ENCODE measurements around the gene LAMA4. TPM values are rescaled to one million over a fixed set of nuclear protein-coding genes. Genes with fewer than 3 reads are reported as not detected.

LAMA4 gene
- total and polyA plus RNA-seq, 3 experiments from 2014 or later: not detected

DNA sequence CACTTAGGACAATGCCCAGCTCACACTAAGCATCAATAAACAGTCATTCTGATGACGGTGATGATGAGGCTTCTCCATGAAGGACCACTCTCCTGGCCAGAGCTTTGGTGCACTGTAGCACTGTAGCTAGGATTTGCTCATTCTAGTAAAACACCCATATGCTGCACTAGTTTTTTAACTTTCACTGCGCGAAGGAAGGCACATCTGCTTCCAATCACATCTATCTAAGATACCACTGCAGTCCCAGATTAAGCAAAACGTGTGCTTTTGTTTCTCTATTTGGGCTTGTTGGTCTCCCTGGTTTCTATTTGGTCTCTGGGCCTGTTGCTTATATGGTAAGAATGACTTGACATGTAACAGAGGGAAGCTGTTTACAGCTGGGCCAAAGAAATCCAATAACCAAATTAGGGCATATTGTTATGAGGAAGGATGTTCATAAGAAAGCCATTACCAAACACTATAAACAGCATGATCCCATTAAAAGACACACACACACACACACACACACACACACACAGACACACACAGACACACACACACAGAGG is 104.6 kb downstream of the LAMA4 start:
- H3K36me3 ChIP-seq (ENCODE audit: insufficient read depth, low read length): no peaks in the 10 kb centered on the region
- Mint-ChIP-seq H3K36me3 (no peaks in the 10 kb centered on the region), H3K27ac (no peak overlapping the region), H3K27me3 (peaks cover 8 to 24% of the 10 kb centered on the region in 2 donors), H3K9me3 (no peaks in the 10 kb centered on the region), H3K4me1 (no peaks in the 10 kb centered on the region), H3K4me3 (no peak overlapping the region)
- H3K9me3 ChIP-seq (ENCODE audit: low read length): no peaks in the 10 kb centered on the region
- POLR2A ChIA-PET: no interaction called here
- H3K27me3 ChIP-seq (ENCODE audit: insufficient read depth, low read length, poor library complexity, severe bottlenecking): no peaks in the 10 kb centered on the region
- no peak overlapping the region for H3K27ac ChIP-seq (ENCODE audit: low read depth, low read length)
- no peak for DNase-seq
- H3K4me3 ChIP-seq (ENCODE audit: low read length): no peak overlapping the region
- CTCF ChIA-PET: no interaction called here
- H3K4me1 ChIP-seq (ENCODE audit: insufficient read depth, low read length): no peaks in the 10 kb centered on the region

DNA sequence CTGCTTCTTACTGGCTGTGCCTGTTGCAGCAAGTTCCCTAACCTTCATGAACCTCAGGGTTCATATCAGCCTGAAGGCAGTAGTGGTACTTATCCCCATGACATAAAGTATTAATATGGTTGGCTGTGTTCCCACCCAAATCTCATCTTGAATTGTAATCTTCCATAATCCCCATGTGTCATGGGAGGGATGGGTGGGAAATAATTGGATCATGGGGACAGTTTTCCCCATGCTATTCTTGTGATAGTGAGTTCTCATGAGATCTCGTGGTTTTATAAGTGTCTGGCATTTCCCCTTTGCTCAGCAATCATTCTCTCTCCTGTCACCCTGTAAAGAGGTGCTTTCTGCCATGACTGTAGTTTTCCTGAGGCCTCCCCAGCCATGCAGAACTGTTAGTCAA is 105.1 kb downstream of the LAMA4 start:
- CTCF ChIA-PET: no interaction called here
- H3K9me3 Mint-ChIP-seq: no peaks in the 10 kb centered on the region

DNA sequence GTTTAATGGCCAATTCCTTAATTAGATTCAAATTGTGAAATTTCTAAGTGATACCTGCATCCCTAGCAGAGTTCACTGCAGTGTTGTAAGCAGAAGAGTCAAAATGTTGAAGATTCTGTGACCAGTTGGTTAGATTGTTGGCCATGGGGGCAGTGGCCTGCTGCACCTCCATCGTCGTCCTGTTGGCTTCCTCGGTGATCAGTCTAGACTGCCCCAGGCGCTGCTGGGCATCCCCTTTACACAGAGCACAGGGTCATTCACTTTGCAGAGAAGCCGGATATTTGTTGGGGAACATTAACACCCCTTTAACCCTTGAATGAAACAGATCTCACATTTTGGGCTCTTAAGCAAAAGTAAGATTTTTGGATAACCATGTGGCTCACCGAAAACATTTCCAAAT is 106.3 kb downstream of the LAMA4 start:
- Histone ChIP-seq H3K27me3 (ENCODE audit: insufficient read depth, low read length, poor library complexity, severe bottlenecking) (no peaks in the 10 kb centered on the region), H3K4me3 (ENCODE audit: low read length) (no peak overlapping the region), H3K4me1 (ENCODE audit: insufficient read depth, low read length) (no peaks in the 10 kb centered on the region), H3K9me3 (ENCODE audit: low read length) (no peaks in the 10 kb centered on the region), H3K36me3 (ENCODE audit: insufficient read depth, low read length) (no peaks in the 10 kb centered on the region), H3K27ac (ENCODE audit: low read depth, low read length) (no peak overlapping the region)
- CTCF ChIA-PET: no interaction called here
- no peak for DNase-seq
- Mint-ChIP-seq H3K27ac (no peak overlapping the region), H3K9me3 (no peaks in the 10 kb centered on the region), H3K4me1 (peaks cover 2 to 8% (median 5%) of the 10 kb centered on the region in 3 donors), H3K27me3 (peaks cover 7 to 22% of the 10 kb centered on the region in 2 donors), H3K4me3 (no peak overlapping the region), H3K36me3 (no peaks in the 10 kb centered on the region)
- POLR2A ChIA-PET: no interaction called here

More for the DNA sequence above, 105.1 kb downstream of the LAMA4 start:
- no peak for DNase-seq
- Mint-ChIP-seq H3K27me3 (peaks cover 8 to 24% of the 10 kb centered on the region in 2 donors), H3K27ac (no peak overlapping the region), H3K4me1 (peaks cover 0 to 4% (median 1%) of the 10 kb centered on the region in 3 donors), H3K4me3 (no peak overlapping the region), H3K36me3 (no peaks in the 10 kb centered on the region)
- Histone ChIP-seq H3K36me3 (ENCODE audit: insufficient read depth, low read length) (no peaks in the 10 kb centered on the region), H3K27ac (ENCODE audit: low read depth, low read length) (no peak overlapping the region), H3K4me1 (ENCODE audit: insufficient read depth, low read length) (no peaks in the 10 kb centered on the region), H3K27me3 (ENCODE audit: insufficient read depth, low read length, poor library complexity, severe bottlenecking) (no peaks in the 10 kb centered on the region), H3K4me3 (ENCODE audit: low read length) (no peak overlapping the region), H3K9me3 (ENCODE audit: low read length) (no peaks in the 10 kb centered on the region)
- POLR2A ChIA-PET: no interaction called here

DNA sequence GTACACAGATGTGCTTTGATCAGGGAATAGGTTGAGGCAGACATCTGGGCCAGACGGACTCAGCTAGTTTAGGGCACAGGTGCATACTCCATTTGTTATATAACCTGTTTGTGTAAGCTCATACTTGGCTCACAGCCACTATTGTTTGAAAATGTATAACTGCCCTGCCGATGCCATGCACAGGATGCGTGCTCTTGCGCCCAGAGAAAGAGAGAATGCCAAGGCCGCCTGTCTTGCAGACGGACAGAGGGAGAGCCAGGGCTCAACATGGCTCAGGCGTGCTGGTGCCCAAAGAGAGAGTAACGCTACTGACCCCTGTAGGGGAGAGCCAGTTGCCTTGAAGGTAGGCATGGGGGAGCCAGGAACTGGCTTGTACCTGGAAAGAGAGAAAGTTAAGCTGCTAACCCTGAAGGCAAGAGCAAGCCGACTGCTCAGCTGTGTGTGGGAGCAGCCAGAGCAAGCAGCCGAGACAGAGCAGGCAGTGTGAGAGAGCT is 109.2 kb downstream of the LAMA4 start:
- Histone ChIP-seq H3K36me3 (ENCODE audit: insufficient read depth, low read length) (no peaks in the 10 kb centered on the region), H3K27ac (ENCODE audit: low read depth, low read length) (no peak overlapping the region), H3K4me1 (ENCODE audit: insufficient read depth, low read length) (no peaks in the 10 kb centered on the region), H3K4me3 (ENCODE audit: low read length) (no peak overlapping the region), H3K27me3 (ENCODE audit: insufficient read depth, low read length, poor library complexity, severe bottlenecking) (no peaks in the 10 kb centered on the region), H3K9me3 (ENCODE audit: low read length) (no peaks in the 10 kb centered on the region)
- Mint-ChIP-seq H3K27me3 (peaks cover 7 to 27% of the 10 kb centered on the region in 2 donors), H3K36me3 (no peaks in the 10 kb centered on the region), H3K27ac (no peak overlapping the region), H3K9me3 (no peaks in the 10 kb centered on the region), H3K4me3 (no peak overlapping the region), H3K4me1 (peaks cover 2 to 8% (median 5%) of the 10 kb centered on the region in 3 donors)
- DNase-seq: no peak
- POLR2A ChIA-PET: interaction anchor here (0.5 kb wide), 1 partner anchor 366 kb away, joined by 7 read pairs; no protein-coding TSS in a partner anchor
- CTCF ChIA-PET: no interaction called here

DNA sequence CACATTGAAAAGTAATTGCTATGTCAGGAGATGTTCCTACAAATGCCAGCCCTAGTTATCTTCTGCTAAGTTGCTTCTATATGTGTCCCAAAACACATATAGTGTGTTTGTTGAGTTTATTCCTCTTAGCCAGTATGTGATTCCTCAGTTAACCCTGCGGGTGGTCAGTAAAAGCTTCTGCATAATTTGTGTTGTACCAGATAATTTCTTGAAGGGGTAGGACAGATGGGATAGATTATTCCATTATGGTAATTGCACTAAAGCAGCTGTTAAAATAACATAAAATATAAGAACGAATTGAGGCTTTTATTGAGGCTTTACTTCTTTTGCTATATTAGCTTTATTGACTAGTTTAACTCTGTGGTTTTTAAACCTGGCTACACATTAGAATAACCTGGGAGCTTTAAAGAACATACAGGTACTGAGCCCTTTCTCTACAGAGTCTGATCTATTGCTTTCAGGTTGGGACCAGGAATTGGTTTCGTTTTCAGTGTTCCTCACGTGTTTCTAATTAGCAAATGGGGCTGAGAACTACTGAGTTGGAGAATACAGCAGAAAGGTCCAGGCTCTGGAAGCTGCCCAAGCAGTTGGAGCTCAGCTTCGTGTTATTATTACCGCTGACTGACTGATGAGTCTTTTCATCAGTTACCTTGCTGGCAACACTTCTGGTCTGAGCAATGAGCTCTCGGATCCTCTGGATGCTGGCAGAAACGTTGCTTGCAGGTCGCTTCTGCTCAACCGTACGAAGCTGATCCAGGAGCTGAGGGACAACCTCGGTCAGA is 110.0 kb downstream of the LAMA4 start:
- H3K36me3 ChIP-seq (ENCODE audit: insufficient read depth, low read length): no peaks in the 10 kb centered on the region
- Mint-ChIP-seq H3K36me3 (no peaks in the 10 kb centered on the region), H3K4me3 (peak overlapping the region in 4 of 7 donors; percentile 6 to 50 (median 22)), H3K9me3 (no peaks in the 10 kb centered on the region), H3K27me3 (peaks cover 7 to 22% of the 10 kb centered on the region in 2 donors), H3K27ac (no peak overlapping the region), H3K4me1 (peaks cover 2 to 8% (median 5%) of the 10 kb centered on the region in 3 donors)
- ChIA-PET CTCF (no interaction called here), POLR2A (interaction anchor here (0.5 kb wide), 1 partner anchor 366 kb away, joined by 7 read pairs; no protein-coding TSS in a partner anchor)
- H3K27ac ChIP-seq (ENCODE audit: low read depth, low read length): no peak overlapping the region
- DNase-seq: no peak
- H3K4me3 ChIP-seq (ENCODE audit: low read length): no peak overlapping the region
- H3K9me3 ChIP-seq (ENCODE audit: low read length): no peaks in the 10 kb centered on the region
- H3K27me3 ChIP-seq (ENCODE audit: insufficient read depth, low read length, poor library complexity, severe bottlenecking): no peaks in the 10 kb centered on the region
- no peaks in the 10 kb centered on the region for H3K4me1 ChIP-seq (ENCODE audit: insufficient read depth, low read length)

DNA sequence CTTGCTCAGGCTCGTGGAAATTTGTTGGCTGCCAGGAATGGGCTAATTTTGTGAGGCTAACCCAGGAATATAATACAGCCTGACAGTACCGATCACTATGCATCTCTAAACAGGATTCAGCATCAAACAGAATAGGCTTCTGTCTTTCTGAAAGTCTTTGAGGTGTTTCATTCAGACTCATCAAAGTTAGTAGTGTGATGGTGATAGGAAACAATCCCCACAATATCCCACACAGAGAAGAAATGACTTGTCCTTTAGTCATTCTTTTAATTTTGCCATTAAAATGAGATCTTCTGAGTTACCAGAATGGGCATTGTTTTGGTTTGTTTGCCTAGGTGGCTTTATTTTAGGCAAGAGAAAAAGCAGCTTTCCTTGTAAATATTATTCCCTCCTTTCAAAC is 112.7 kb downstream of the LAMA4 start:
- Histone ChIP-seq H3K36me3 (ENCODE audit: insufficient read depth, low read length) (no peaks in the 10 kb centered on the region), H3K4me3 (ENCODE audit: low read length) (no peak overlapping the region), H3K9me3 (ENCODE audit: low read length) (no peaks in the 10 kb centered on the region), H3K27ac (ENCODE audit: low read depth, low read length) (no peak overlapping the region), H3K27me3 (ENCODE audit: insufficient read depth, low read length, poor library complexity, severe bottlenecking) (no peaks in the 10 kb centered on the region), H3K4me1 (ENCODE audit: insufficient read depth, low read length) (no peaks in the 10 kb centered on the region)
- H3K36me3 Mint-ChIP-seq: no peaks in the 10 kb centered on the region
- ChIA-PET CTCF (no interaction called here), POLR2A (interaction anchor here (0.6 kb wide), 1 partner anchor 21 kb away, joined by 4 read pairs; no protein-coding TSS in a partner anchor)
- H3K4me1 Mint-ChIP-seq: peaks cover 2 to 8% (median 5%) of the 10 kb centered on the region in 3 donors
- H3K27me3 Mint-ChIP-seq: peaks cover 5 to 21% of the 10 kb centered on the region in 2 donors
- no peak overlapping the region for H3K4me3 Mint-ChIP-seq
- H3K27ac Mint-ChIP-seq: no peak overlapping the region
- no peak for DNase-seq
- H3K9me3 Mint-ChIP-seq: no peaks in the 10 kb centered on the region

DNA sequence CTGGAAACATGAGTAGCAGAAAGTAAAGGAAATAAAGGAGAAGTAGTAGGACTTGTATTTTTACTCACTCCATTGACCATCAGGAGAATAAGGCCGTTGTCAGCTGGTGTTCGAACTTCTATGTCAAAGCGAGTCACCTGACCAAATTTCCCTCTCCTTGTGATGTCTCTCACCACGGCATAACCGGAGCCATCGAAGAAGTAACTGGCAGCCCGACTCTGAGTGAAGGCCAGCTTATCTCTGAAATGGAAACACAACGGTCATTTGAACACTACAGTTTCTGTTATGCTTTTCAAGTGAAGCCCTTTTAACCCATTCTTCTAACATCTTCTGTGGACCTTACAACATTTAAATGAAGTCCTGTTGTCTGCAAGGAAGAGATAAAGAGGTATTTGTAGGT is 115.3 kb downstream of the LAMA4 start:
- no peaks in the 10 kb centered on the region for H3K4me1 ChIP-seq (ENCODE audit: insufficient read depth, low read length)
- Mint-ChIP-seq H3K4me3 (no peak overlapping the region), H3K4me1 (peaks cover under 1 to 2% (median 2%) of the 10 kb centered on the region in 3 donors), H3K36me3 (no peaks in the 10 kb centered on the region), H3K27me3 (peaks cover 6 to 21% of the 10 kb centered on the region in 2 donors), H3K27ac (no peak overlapping the region), H3K9me3 (no peaks in the 10 kb centered on the region)
- ChIA-PET CTCF (no interaction called here), POLR2A (no interaction called here)
- no peaks in the 10 kb centered on the region for H3K27me3 ChIP-seq (ENCODE audit: insufficient read depth, low read length, poor library complexity, severe bottlenecking)
- H3K27ac ChIP-seq (ENCODE audit: low read depth, low read length): no peak overlapping the region
- no peaks in the 10 kb centered on the region for H3K36me3 ChIP-seq (ENCODE audit: insufficient read depth, low read length)
- H3K4me3 ChIP-seq (ENCODE audit: low read length): no peak overlapping the region
- no peaks in the 10 kb centered on the region for H3K9me3 ChIP-seq (ENCODE audit: low read length)
- no peak for DNase-seq

DNA sequence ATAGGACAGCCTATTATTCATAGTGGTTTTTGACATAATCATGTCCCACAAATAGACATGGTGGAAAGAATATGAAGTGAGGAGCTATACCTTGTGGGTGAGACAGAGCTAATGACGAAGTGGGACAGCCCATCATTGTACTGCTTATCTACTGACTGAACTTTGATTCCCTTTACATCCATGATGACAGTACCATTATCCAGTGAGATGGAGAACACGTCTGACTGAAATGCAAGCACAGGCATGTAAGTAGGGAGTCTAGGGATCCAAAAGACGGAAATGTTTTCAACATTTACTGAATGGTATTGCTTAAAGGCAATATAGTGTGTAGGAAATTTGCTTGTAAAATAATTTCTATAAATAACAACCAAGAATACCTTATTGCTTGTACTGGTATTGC is 123.5 kb downstream of the LAMA4 start:
- H3K4me1 Mint-ChIP-seq: no peaks in the 10 kb centered on the region
- ChIA-PET POLR2A (no interaction called here), CTCF (no interaction called here)
- H3K9me3 ChIP-seq (ENCODE audit: low read length): no peaks in the 10 kb centered on the region
- H3K4me3 Mint-ChIP-seq: no peak overlapping the region
- peaks cover 0 to 2% (median 0%) of the 10 kb centered on the region in 3 donors for H3K36me3 Mint-ChIP-seq
- no peaks in the 10 kb centered on the region for H3K36me3 ChIP-seq (ENCODE audit: insufficient read depth, low read length)
- peaks cover 11 to 37% of the 10 kb centered on the region in 2 donors for H3K27me3 Mint-ChIP-seq
- no peak overlapping the region for H3K27ac ChIP-seq (ENCODE audit: low read depth, low read length)
- H3K27ac Mint-ChIP-seq: no peak overlapping the region
- H3K27me3 ChIP-seq (ENCODE audit: insufficient read depth, low read length, poor library complexity, severe bottlenecking): no peaks in the 10 kb centered on the region
- H3K4me3 ChIP-seq (ENCODE audit: low read length): no peak overlapping the region
- no peaks in the 10 kb centered on the region for H3K9me3 Mint-ChIP-seq
- H3K4me1 ChIP-seq (ENCODE audit: insufficient read depth, low read length): no peaks in the 10 kb centered on the region
- no peak for DNase-seq

Measured in CD8-positive, alpha-beta memory T cell (primary cell).